ENCODE data around the gene UBTD2. TPM values are rescaled to one million over a fixed set of nuclear protein-coding genes. Genes with fewer than 3 reads are reported as not detected.

Gene UBTD2
- total RNA-seq, 4 donors from 2014 or later, result 6.1 to 108 (median 32.2) TPM

DNA sequence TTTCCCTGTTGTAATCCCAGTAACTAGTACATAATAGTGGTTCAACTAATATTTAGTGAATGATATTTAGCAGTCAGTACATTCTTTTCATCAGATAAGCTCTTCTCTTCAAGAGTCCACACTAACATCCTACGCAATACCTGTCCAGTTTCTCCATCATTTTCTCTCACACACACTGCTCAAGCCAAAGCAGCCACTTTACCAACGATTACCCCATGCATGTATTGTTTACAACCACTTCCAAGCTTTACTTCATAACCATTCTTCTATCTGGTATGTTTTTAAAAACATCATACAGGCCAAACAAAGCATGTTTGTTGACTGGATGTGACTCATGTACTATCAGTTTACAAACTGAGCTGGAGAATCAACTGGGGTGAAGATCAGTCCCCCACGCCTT is 7.3 kb downstream of the UBTD2 start:
- Histone ChIP-seq H3K4me1 (peaks cover 0 to 5% of the 10 kb centered on the region in 2 donors), H3K9me3 (no peaks in the 10 kb centered on the region), H3K4me3 (no peak overlapping the region), H3K27ac (no peak overlapping the region), H3K27me3 (no peaks in the 10 kb centered on the region), H3K36me3 (no peaks in the 10 kb centered on the region)
- no peak for DNase-seq
- intact Hi-C loops (cut with DNase I; ENCODE audit: low total_unique reads), result no loop called here
- TF ChIP-seq CTCF (IDR thresholded peaks at IDR 0.05), result no peak
- TF ChIP-seq POLR2A (IDR thresholded peaks at IDR 0.05), result no peak

DNA sequence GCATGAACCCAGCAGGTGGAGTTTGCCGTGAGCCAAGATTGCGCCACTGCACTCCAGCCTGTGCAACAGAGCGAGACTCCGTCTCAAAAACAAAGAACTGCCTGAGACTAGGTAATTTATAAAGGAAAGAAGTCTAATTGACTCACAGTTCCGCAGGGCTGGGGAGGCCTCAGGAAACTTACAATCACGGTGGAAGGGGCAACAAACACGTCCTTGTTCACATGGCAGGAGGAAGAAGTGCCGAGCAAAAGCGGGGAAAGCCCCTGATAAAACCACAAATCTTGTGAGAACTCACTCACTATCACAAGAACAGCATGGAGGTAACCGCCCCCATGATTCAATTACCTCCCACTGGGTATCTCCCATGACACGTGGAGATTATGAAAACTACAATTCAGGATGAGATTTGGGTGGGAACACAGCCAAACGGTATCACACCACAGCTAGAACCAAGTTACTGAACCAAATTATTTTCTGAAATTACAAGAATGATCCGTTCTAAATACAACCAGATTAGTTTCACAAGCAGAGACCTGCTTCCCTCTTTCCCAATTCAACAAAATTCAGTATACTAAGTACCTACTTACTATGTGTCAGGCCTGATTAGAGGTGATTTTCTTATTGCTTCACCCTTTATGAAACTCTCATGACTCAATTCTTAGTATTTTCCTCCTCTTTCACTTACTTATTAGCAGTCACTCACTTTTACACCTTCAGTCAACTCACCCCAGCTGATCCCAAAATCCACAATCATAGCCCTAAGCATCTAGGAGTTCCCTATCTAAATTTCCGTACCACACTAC is 8.4 kb downstream of the UBTD2 start:
- no peak for TF ChIP-seq CTCF (IDR thresholded peaks at IDR 0.05)
- TF ChIP-seq POLR2A (IDR thresholded peaks at IDR 0.05), result no peak
- H3K27me3 ChIP-seq, result no peaks in the 10 kb centered on the region
- H3K36me3 ChIP-seq, result no peaks in the 10 kb centered on the region
- no peak for DNase-seq
- H3K27ac ChIP-seq, result no peak overlapping the region
- intact Hi-C loops (cut with DNase I; ENCODE audit: low total_unique reads), result no loop called here
- H3K4me3 ChIP-seq, result no peak overlapping the region
- H3K4me1 ChIP-seq, result no peaks in the 10 kb centered on the region
- H3K9me3 ChIP-seq, result no peaks in the 10 kb centered on the region

DNA sequence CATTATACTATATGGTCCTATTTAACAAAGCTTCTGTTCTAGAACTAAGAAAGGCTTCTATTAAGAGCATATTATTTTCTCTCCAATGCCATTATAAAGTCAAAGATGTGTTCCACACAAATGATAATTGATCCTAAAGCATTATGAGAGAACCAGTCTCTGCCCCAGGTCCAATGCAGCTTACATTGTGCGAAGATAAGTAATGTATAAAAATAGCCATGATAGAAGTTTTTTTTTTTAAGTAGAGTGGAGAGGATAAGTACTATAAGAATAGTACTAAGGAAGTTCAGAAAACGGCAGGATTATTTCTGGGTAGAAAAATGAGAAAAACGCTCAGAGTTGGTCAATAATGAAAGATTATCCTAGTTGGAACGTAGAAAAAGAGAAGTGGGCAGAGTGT is 15.6 kb downstream of the UBTD2 start:
- H3K36me3 ChIP-seq, result no peaks in the 10 kb centered on the region
- intact Hi-C loops (cut with DNase I; ENCODE audit: low total_unique reads), result no loop called here
- no peaks in the 10 kb centered on the region for H3K27me3 ChIP-seq
- no peak overlapping the region for H3K4me3 ChIP-seq
- DNase-seq, result no peak
- H3K4me1 ChIP-seq, result no peaks in the 10 kb centered on the region
- H3K9me3 ChIP-seq, result no peaks in the 10 kb centered on the region
- no peak overlapping the region for H3K27ac ChIP-seq
- TF ChIP-seq CTCF (IDR thresholded peaks at IDR 0.05), result no peak

DNA sequence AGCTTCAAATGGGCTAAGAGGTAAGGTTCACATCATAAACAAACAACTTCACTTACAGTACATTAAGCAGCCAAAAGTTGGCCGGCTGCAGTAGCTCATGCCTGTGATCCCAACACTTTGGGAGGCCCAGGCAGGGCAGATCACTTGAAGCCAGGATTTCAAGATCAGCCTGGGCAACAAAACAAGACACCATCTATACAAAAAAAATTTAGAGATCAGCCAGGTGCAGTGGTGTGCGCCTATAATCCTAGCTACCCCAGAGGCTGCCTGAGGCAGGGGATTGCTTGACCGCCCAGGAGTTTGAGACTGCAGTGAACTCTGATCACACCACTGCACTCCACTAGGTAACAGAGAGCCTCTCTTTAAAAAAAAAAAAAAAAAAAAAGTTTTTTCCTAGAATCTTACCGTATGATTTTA is 16.9 kb downstream of the UBTD2 start:
- no peak for DNase-seq
- Histone ChIP-seq H3K27me3 (no peaks in the 10 kb centered on the region), H3K9me3 (no peaks in the 10 kb centered on the region), H3K4me1 (no peaks in the 10 kb centered on the region), H3K27ac (no peak overlapping the region), H3K36me3 (no peaks in the 10 kb centered on the region), H3K4me3 (no peak overlapping the region)
- intact Hi-C loops (cut with DNase I; ENCODE audit: low total_unique reads), result no loop called here
- TF ChIP-seq CTCF (IDR thresholded peaks at IDR 0.05) (no peak), POLR2A (IDR thresholded peaks at IDR 0.05) (no peak)

DNA sequence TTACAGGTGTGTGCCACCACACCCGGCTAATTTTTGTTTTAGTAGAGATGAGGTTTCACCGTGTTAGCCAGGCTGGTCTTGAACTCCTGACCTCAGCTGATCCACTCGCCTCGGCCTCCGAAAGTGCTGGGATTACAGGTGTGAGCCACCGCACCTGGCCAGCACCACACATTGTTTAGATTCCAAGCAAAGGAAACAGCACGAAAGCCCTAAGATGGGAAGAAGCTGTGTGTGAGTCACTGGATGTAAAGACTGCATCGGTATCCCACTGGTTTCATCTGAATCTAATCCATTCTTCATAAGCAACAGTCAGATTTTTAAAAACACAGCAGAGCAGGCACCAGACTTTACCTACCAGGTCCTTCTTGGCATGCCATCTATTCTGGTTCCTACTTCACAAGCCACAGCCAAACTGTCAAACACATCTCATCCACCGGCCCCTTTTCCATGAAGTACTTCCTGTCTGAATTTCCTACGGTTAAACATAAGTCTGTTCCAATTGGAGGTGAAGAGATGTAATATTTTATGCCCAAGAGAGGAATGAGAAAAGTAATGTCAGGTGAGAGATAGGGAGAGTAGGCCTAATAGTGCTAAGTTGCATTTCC is 17.4 kb downstream of the UBTD2 start:
- no peak overlapping the region for H3K27ac ChIP-seq
- DNase-seq, result no peak

More for the DNA sequence above, 17.4 kb downstream of the UBTD2 start:
- Histone ChIP-seq H3K27me3 (no peaks in the 10 kb centered on the region), H3K4me1 (no peaks in the 10 kb centered on the region), H3K4me3 (no peak overlapping the region), H3K36me3 (no peaks in the 10 kb centered on the region), H3K9me3 (no peaks in the 10 kb centered on the region)
- intact Hi-C loops (cut with DNase I; ENCODE audit: low total_unique reads), result no loop called here
- TF ChIP-seq POLR2A (IDR thresholded peaks at IDR 0.05) (no peak), CTCF (IDR thresholded peaks at IDR 0.05) (no peak)
